Measurements from ENCODE around the gene TBC1D9.

GRCh38 chr4:140645196-140645595 lies 111.0 kb downstream of the TBC1D9 start:
- TF ChIP-seq CTCF (IDR thresholded peaks at IDR 0.05; ENCODE audit: low read length) (no peak), EZH2 (IDR thresholded peaks at IDR 0.05; ENCODE audit: borderline replicate concordance, low read length) (no peak)
